ENCODE results near the gene RBM47.

Gene RBM47

GRCh38 chr4:40489961-40490360 is 139.7 kb downstream of the RBM47 start:
- H3K4me3 ChIP-seq (ENCODE audit: low read length) = no peak overlapping the region
- TF ChIP-seq CTCF (IDR thresholded peaks at IDR 0.05; ENCODE audit: insufficient read depth, low read depth, low read length, missing control alignments) = no peak
- DNase-seq (ENCODE audit: low read depth) = no peak

- DNase-seq (ENCODE audit: low read depth) = peak; percentile 78
- no peak overlapping the region for H3K4me3 ChIP-seq (ENCODE audit: low read length)
- TF ChIP-seq CTCF (IDR thresholded peaks at IDR 0.05; ENCODE audit: insufficient read depth, low read depth, low read length, missing control alignments) = no peak
Measured at GRCh38 chr4:40486534-40486933, 143.1 kb downstream of the RBM47 start.

- DNase-seq (ENCODE audit: low read depth) = peak; percentile 36
- no peak overlapping the region for H3K4me3 ChIP-seq (ENCODE audit: low read length)
- TF ChIP-seq CTCF (IDR thresholded peaks at IDR 0.05; ENCODE audit: insufficient read depth, low read depth, low read length, missing control alignments) = no peak
Measured at GRCh38 chr4:40484346-40485090, 145.1 kb downstream of the RBM47 start.

- no peak for TF ChIP-seq CTCF (IDR thresholded peaks at IDR 0.05; ENCODE audit: insufficient read depth, low read depth, low read length, missing control alignments)
- no peak for DNase-seq (ENCODE audit: low read depth)
Measured at GRCh38 chr4:40482985-40483647, 146.5 kb downstream of the RBM47 start.

GRCh38 chr4:40481977-40482376 is 147.7 kb downstream of the RBM47 start:
- H3K4me3 ChIP-seq (ENCODE audit: low read length) = no peak overlapping the region
- no peak for TF ChIP-seq CTCF (IDR thresholded peaks at IDR 0.05; ENCODE audit: insufficient read depth, low read depth, low read length, missing control alignments)
- no peak for DNase-seq (ENCODE audit: low read depth)

More at GRCh38 chr4:40482985-40483647, 146.5 kb downstream of the RBM47 start:
- no peak overlapping the region for H3K4me3 ChIP-seq (ENCODE audit: low read length)

- H3K4me3 ChIP-seq (ENCODE audit: low read length) = no peak overlapping the region
- TF ChIP-seq CTCF (IDR thresholded peaks at IDR 0.05; ENCODE audit: insufficient read depth, low read depth, low read length, missing control alignments) = no peak
- DNase-seq (ENCODE audit: low read depth) = no peak
Measured at GRCh38 chr4:40480291-40480690, 149.4 kb downstream of the RBM47 start.

Measured in epithelial cell of esophagus (primary cell).